K562 (cell line): ENCODE results near the gene SLC36A1. TPM values are rescaled to one million over a fixed set of nuclear protein-coding genes. Genes with fewer than 3 reads are reported as not detected.

Experiments used
- ATAC-seq: fragments of 200-7000 bp; cut with Tn5 transposase; 3 replicates; pipeline ENCODE4 v1.9.1; 2020; ENCODE audit warnings: moderate library complexity
- BruUV-seq: library from RNA; stranded (reverse); fragments of 400-500 nt; replicated peaks from 2 replicates; lab custom pipeline; 2021; lab: Mats Ljungman, UMichigan
- CTCF ChIA-PET: fragments of 300-600 bp; formaldehyde crosslinking; extraction: SDS; loops from one replicate; lab custom pipeline; 2021; ENCODE audit warnings: low intra/inter-chr PET ratio; lab: Yijun Ruan, JAX
- POLR2A ChIA-PET: fragments of 300-600, 350-650 bp; sonication (Branson Sonifier 250); formaldehyde crosslinking; extraction: SDS; loops from one replicate; lab custom pipeline; 2021; ENCODE audit warnings: antibody characterized with exemption, inconsistent platforms; lab: Yijun Ruan, JAX
- DNase-seq, 4 experiments: peaks; one replicate each; pipeline versions ENCODE4 v3.0.0 to v3.0.0-alpha.2; 2011 to 2018; ENCODE audit warnings: low spot score in 3 of 4, mixed read lengths in 3 of 4; ENCODE audit errors: extremely low read depth in 1 of 4
- FAIRE-seq: peaks from 2 replicates; lab custom pipeline; 2011; peaks lifted over from hg19 to GRCh38; lab: Jason Lieb, UNC
- H2AFZ ChIP-seq: 2 replicates; pipeline ENCODE4 v1.6.0; 2011; ENCODE audit warnings: low read depth, low read length, control low read depth, inconsistent platforms
- H3K27ac ChIP-seq: fragments of 200-600 bp; 3 replicates; pipeline ENCODE4 v1.8.0; 2011; ENCODE audit warnings: low read depth, mild to moderate bottlenecking, control low read depth, inconsistent platforms, low read length, moderate library complexity, mixed read lengths; ENCODE audit errors: extremely low read depth
- H3K27me3 ChIP-seq, 2 experiments: fragments of 300-600 bp in 1 of 2; 2 replicates in 1 of 2; 3 replicates in 1 of 2; pipeline versions ENCODE4 v1.6.0 to v1.8.0; 2011; ENCODE audit warnings: inconsistent platforms in 2 of 2, low read length in 2 of 2, mild to moderate bottlenecking in 1 of 2, mixed read lengths in 1 of 2, moderate library complexity in 1 of 2; ENCODE audit not compliant: control insufficient read depth in 2 of 2, insufficient read depth in 2 of 2
- H3K36me3 ChIP-seq: fragments of 300-600 bp; 3 replicates; pipeline ENCODE4 v1.8.0; 2011; ENCODE audit warnings: mild to moderate bottlenecking, low read length, inconsistent platforms; ENCODE audit not compliant: control insufficient read depth, insufficient read depth
- H3K4me1 ChIP-seq, 2 experiments: fragments of 200-600 bp in 1 of 2; replicated peaks in 1 of 2; 2 replicates in 1 of 2; 3 replicates in 1 of 2; pipeline versions ENCODE4 v1.5.1 to v1.8.0; 2011; ENCODE audit warnings: inconsistent platforms in 2 of 2, low read length in 2 of 2, mild to moderate bottlenecking in 1 of 2, mixed read lengths in 1 of 2, moderate library complexity in 1 of 2; ENCODE audit not compliant: control insufficient read depth in 2 of 2, insufficient read depth in 2 of 2
- H3K4me2 ChIP-seq: 2 replicates; pipeline ENCODE4 v1.6.1; 2011; ENCODE audit warnings: low read length, control low read depth, inconsistent platforms, mixed read lengths; ENCODE audit not compliant: insufficient read depth
- H3K4me3 ChIP-seq: fragments of 200-600 bp; sonication (generic), shearing (Covaris generic); 2 replicates; pipeline ENCODE4 v1.5.1; 2016; ENCODE audit warnings: control low read depth, inconsistent platforms
- H3K79me2 ChIP-seq: fragments of 200-600 bp; 3 replicates; pipeline ENCODE4 v1.8.0; 2011; ENCODE audit warnings: low read length, inconsistent platforms; ENCODE audit not compliant: control insufficient read depth, insufficient read depth
- H3K9ac ChIP-seq, 2 experiments: 2 replicates each; pipeline versions ENCODE4 v1.6.0 to v1.6.1; 2011; ENCODE audit warnings: low read depth in 2 of 2, low read length in 2 of 2, control low read depth in 1 of 2, inconsistent platforms in 1 of 2, mild to moderate bottlenecking in 1 of 2, mixed read lengths in 1 of 2; ENCODE audit not compliant: insufficient read depth in 1 of 2
- H3K9me1 ChIP-seq: one replicate; pipeline ENCODE4 v1.6.0; 2011; ENCODE audit warnings: inconsistent platforms, mild to moderate bottlenecking, low read length, moderate library complexity; ENCODE audit not compliant: control insufficient read depth, insufficient read depth
- H3K9me3 ChIP-seq: replicated peaks from 2 replicates; pipeline ENCODE4 v1.5.1; 2011; ENCODE audit warnings: low read depth, low read length, inconsistent platforms; ENCODE audit not compliant: control insufficient read depth, insufficient read depth
- H4K20me1 ChIP-seq: replicated peaks from 2 replicates; pipeline ENCODE4 v1.6.1; 2011; ENCODE audit warnings: low read length, inconsistent platforms, mixed read lengths; ENCODE audit not compliant: control insufficient read depth, insufficient read depth
- KDM5B ChIP-seq: fragments of 200-600 bp; sonication (generic); IDR thresholded peaks from 2 replicates; pipeline ENCODE4 v1.6.1; 2012; ENCODE audit warnings: low read depth, mild to moderate bottlenecking, moderate library complexity, low read length, control low read depth, inconsistent platforms; ENCODE audit not compliant: insufficient replicate concordance
- NCOR1 ChIP-seq: fragments of 450-650 bp; IDR thresholded peaks from 2 replicates; pipeline ENCODE4 v1.6.1; 2016; ENCODE audit warnings: mild to moderate bottlenecking, moderate library complexity
- ZNF699 ChIP-seq: fragments of 250-450 bp; sonication (Bioruptor Pico); IDR thresholded peaks from 2 replicates; pipeline ENCODE4 v1.8.0; 2021; ENCODE audit warnings: mild to moderate bottlenecking, moderate library complexity; ENCODE audit not compliant: insufficient replicate concordance
- WGBS: fragments of 100-300 bp; shearing (Covaris generic); methylation state at CpG from one replicate; pipeline ENCODE4 v1.1.6; 2016; ENCODE audit warnings: low coverage, mixed read lengths; ENCODE audit not compliant: insufficient coverage; ENCODE audit errors: missing lambda C conversion rate; 5-methylcytosine and 5-hydroxymethylcytosine counted together
- in situ Hi-C: fragments of 300-500 bp; cut with MboI; formaldehyde crosslinking; loops from 4 replicates; pipeline ENCODE4 v1.15.0; 2018; ENCODE audit warnings: inconsistent platforms, mixed read lengths
- intact Hi-C: fragments of 100-400 bp; cut with micrococcal nuclease; formaldehyde crosslinking; loops from 2 replicates; pipeline ENCODE4 v1.14.2; 2022
- polyA plus RNA-seq, 8 experiments: library from polyadenylated mRNA; depleted of rRNA in 4 of 8; stranded (reverse) in 5 of 8; unstranded in 3 of 8; fragments of >200 nt; fragmentation: Nextera tagmentation in 2 of 8; fragmentation: Illumina TruSeq in 1 of 8; extraction: Ambion mirVana in 2 of 8; extraction: Trizol in 1 of 8; gene quantifications; 2 replicates each; pipeline versions ENCODE4 v1.2.1 to v1.2.3, GENCODE V29; 2011 to 2014; ENCODE audit warnings: inconsistent platforms in 1 of 8, missing spikeins in 1 of 8
- total RNA-seq, 7 experiments: library from RNA; depleted of rRNA in 6 of 7; stranded (reverse); fragments of >200 nt in 6 of 7; fragmentation: Illumina TruSeq in 2 of 7; extraction: Trizol in 2 of 7; gene quantifications; 2 replicates each; pipeline versions ENCODE4 v1.2.1 to v1.2.3, GENCODE V29; 2011 to 2021; ENCODE audit warnings: low replicate concordance in 1 of 7
- TF ChIP-seq, protein P1 (sequence below): fragments of 450-650 bp; formaldehyde crosslinking; IDR thresholded peaks from 2 replicates; pipeline ENCODE4 v1.4.0; 2022; ENCODE audit warnings: mild to moderate bottlenecking, moderate library complexity
- TF ChIP-seq, protein P2 (sequence below): fragments of 250-450 bp; sonication (Bioruptor Pico); IDR thresholded peaks from 2 replicates; pipeline ENCODE4 v1.4.0; 2020; ENCODE audit warnings: mild to moderate bottlenecking, moderate library complexity

SLC36A1 gene
- total and polyA plus RNA-seq, 9 of the 15 experiments (the other 6 are each of a cell fraction or from before 2014, with no cell fraction given), result 1.6 to 8.4 (median 4.6) TPM

DNA sequence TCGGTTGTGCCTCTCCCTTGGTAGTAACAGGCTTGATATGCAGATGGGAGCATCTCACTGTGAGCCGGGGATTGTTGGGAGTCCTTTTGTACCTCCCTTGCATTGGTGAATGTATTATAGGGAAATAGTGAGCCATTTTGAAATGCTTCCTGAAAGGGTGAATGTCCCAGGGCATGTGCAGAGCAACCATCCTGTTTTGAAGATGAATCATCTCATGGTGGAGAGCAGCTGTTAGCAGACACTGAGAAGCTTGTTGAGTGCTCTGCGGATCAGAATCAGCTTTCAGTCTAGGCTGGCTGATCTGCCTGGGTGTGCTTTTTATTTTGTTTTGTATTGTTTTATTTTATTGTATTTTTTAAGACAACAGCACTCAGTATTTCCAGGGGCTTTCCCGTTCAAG lies 29.7 kb downstream of the SLC36A1 start:
- CTCF ChIA-PET, result no interaction called here
- ATAC-seq (no peak), FAIRE-seq (no peak), DNase-seq (no peak)
- intact Hi-C loops, result no loop called here
- H3K4me1 ChIP-seq, result no peaks in the 10 kb centered on the region
- H3K36me3 ChIP-seq, result peaks cover 22% of the 10 kb centered on the region; the same call in 2 of the 3 replicates
- H3K9me3 ChIP-seq, result no peaks in the 10 kb centered on the region
- no peaks in the 10 kb centered on the region for H3K27me3 ChIP-seq
- H3K79me2 ChIP-seq, result no peaks in the 10 kb centered on the region
- TF ChIP-seq, protein P1, sequence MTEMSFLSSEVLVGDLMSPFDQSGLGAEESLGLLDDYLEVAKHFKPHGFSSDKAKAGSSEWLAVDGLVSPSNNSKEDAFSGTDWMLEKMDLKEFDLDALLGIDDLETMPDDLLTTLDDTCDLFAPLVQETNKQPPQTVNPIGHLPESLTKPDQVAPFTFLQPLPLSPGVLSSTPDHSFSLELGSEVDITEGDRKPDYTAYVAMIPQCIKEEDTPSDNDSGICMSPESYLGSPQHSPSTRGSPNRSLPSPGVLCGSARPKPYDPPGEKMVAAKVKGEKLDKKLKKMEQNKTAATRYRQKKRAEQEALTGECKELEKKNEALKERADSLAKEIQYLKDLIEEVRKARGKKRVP (CRISPR knock-in tag), result no peak
- TF ChIP-seq, protein P2, sequence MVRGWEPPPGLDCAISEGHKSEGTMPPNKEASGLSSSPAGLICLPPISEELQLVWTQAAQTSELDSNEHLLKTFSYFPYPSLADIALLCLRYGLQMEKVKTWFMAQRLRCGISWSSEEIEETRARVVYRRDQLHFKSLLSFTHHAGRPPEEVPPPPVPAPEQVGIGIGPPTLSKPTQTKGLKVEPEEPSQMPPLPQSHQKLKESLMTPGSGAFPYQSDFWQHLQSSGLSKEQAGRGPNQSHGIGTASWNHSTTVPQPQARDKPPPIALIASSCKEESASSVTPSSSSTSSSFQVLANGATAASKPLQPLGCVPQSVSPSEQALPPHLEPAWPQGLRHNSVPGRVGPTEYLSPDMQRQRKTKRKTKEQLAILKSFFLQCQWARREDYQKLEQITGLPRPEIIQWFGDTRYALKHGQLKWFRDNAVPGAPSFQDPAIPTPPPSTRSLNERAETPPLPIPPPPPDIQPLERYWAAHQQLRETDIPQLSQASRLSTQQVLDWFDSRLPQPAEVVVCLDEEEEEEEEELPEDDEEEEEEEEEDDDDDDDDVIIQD (CRISPR knock-in tag), result no peak
- TF ChIP-seq KDM5B (no peak), ZNF699 (CRISPR knock-in tag) (no peak), NCOR1 (no peak)
- TF ChIP-seq, all 486 proteins: peak for 0
- no TSS peak for BruUV-seq
- POLR2A ChIA-PET, result interaction anchor here (1.0 kb wide), 1 partner anchor 17 kb away, joined by 4 read pairs; no protein-coding TSS in a partner anchor
- H3K9me1 ChIP-seq, result no peaks in the 10 kb centered on the region
- no peak overlapping the region for H3K27ac ChIP-seq
- no peak overlapping the region for H2AFZ ChIP-seq
- H3K9ac ChIP-seq, result no peak overlapping the region
- 67% methylated on average over 4 of the region's 4 CpGs for WGBS
- H3K4me2 ChIP-seq, result no peak overlapping the region
- H3K4me3 ChIP-seq, result no peak overlapping the region
- in situ Hi-C loops, result no loop called here
- H4K20me1 ChIP-seq, result no peaks in the 10 kb centered on the region
